HG03175 (cell line): ENCODE results near the gene CALM1.

Experiments used
- ATAC-seq: cut with Tn5 transposase; IDR thresholded peaks from one replicate; pipeline ENCODE4 v1.9.1; 2021; ENCODE audit warnings: mild to moderate bottlenecking, moderate library complexity; ENCODE audit not compliant: unreplicated experiment

The CALM1 gene

GRCh38 chr14:90407230-90407629 lies 10.4 kb downstream of the CALM1 start:
- ATAC-seq: no peak

- ATAC-seq: no peak
Observed at GRCh38 chr14:90408713-90409112, 11.9 kb downstream of the CALM1 start.

GRCh38 chr14:90409209-90409730 lies 12.4 kb downstream of the CALM1 start:
- no peak for ATAC-seq

GRCh38 chr14:90412058-90412457 lies 15.2 kb downstream of the CALM1 start:
- no peak for ATAC-seq

- no peak for ATAC-seq
Observed at GRCh38 chr14:90416720-90417119, 19.9 kb downstream of the CALM1 start.

- no peak for ATAC-seq
Observed at GRCh38 chr14:90418053-90418452, 21.2 kb downstream of the CALM1 start.

- no peak for ATAC-seq
Observed at GRCh38 chr14:90419200-90419599, 22.4 kb downstream of the CALM1 start.

- ATAC-seq: no peak
Observed at GRCh38 chr14:90421001-90421631, 24.3 kb downstream of the CALM1 start.

- ATAC-seq: no peak
Observed at GRCh38 chr14:90421632-90422020, 24.8 kb downstream of the CALM1 start.

GRCh38 chr14:90423166-90423565 lies 26.3 kb downstream of the CALM1 start:
- no peak for ATAC-seq

GRCh38 chr14:90424075-90424474 lies 27.2 kb downstream of the CALM1 start:
- no peak for ATAC-seq

- ATAC-seq: no peak
Observed at GRCh38 chr14:90424686-90425372, 28.0 kb downstream of the CALM1 start.

GRCh38 chr14:90425373-90425879 lies 28.6 kb downstream of the CALM1 start:
- ATAC-seq: no peak

GRCh38 chr14:90426031-90426540 lies 29.3 kb downstream of the CALM1 start:
- no peak for ATAC-seq

- ATAC-seq: no peak
Observed at GRCh38 chr14:90426663-90427062, 29.8 kb downstream of the CALM1 start.

GRCh38 chr14:90427848-90428426 lies 31.1 kb downstream of the CALM1 start:
- ATAC-seq: no peak

GRCh38 chr14:90428676-90429075 lies 31.8 kb downstream of the CALM1 start:
- ATAC-seq: no peak

- no peak for ATAC-seq
Observed at GRCh38 chr14:90429236-90429635, 32.4 kb downstream of the CALM1 start.

- ATAC-seq: no peak
Observed at GRCh38 chr14:90429754-90430153, 32.9 kb downstream of the CALM1 start.

GRCh38 chr14:90434370-90435020 lies 37.7 kb downstream of the CALM1 start:
- ATAC-seq: no peak

- ATAC-seq: no peak
Observed at GRCh38 chr14:90438841-90439240, 42.0 kb downstream of the CALM1 start.
